ENCODE data around the gene UMAD1.

Gene UMAD1

DNA sequence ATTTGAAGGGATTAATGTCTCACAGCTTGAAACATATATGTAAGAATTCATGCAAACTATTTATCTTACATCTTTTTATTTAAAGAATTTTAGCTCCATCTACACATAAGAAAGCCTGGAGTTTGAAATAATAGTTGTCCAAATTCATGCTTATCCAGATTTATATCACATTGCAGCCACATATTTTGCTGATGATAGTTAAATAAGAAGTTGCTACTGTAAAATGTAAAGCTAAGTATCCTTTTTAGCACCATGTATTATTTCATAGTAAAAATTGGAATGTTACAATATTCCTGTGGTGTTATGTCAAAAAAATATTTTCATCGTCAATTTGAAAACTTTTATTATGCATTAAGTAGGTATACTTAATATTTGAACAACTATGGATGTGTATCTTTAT lies 27.3 kb upstream of the UMAD1 start:
- no peak overlapping the region for H3K9ac ChIP-seq (ENCODE audit: low read depth, low read length, poor library complexity, severe bottlenecking)
- H3K79me2 ChIP-seq (ENCODE audit: insufficient read depth, low read length), result no peaks in the 10 kb centered on the region
- no peak for TF ChIP-seq EZH2phosphoT487 (IDR thresholded peaks at IDR 0.05; ENCODE audit: borderline replicate concordance)
- TF ChIP-seq, protein P1, sequence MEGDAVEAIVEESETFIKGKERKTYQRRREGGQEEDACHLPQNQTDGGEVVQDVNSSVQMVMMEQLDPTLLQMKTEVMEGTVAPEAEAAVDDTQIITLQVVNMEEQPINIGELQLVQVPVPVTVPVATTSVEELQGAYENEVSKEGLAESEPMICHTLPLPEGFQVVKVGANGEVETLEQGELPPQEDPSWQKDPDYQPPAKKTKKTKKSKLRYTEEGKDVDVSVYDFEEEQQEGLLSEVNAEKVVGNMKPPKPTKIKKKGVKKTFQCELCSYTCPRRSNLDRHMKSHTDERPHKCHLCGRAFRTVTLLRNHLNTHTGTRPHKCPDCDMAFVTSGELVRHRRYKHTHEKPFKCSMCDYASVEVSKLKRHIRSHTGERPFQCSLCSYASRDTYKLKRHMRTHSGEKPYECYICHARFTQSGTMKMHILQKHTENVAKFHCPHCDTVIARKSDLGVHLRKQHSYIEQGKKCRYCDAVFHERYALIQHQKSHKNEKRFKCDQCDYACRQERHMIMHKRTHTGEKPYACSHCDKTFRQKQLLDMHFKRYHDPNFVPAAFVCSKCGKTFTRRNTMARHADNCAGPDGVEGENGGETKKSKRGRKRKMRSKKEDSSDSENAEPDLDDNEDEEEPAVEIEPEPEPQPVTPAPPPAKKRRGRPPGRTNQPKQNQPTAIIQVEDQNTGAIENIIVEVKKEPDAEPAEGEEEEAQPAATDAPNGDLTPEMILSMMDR (conservative IDR thresholded peaks at IDR 0.05; ENCODE audit: low read length), result no peak
- 0 out of 2 replicates have a peak, but pooled peaks cover 4% of the 10 kb centered on the region for H3K36me3 ChIP-seq (ENCODE audit: insufficient read depth, low read length)
- no peak overlapping the region for H2AFZ ChIP-seq (ENCODE audit: low read length)
- H3K4me1 ChIP-seq (ENCODE audit: insufficient read depth, low read length, poor library complexity, severe bottlenecking), result no peaks in the 10 kb centered on the region
- H4K20me1 ChIP-seq (ENCODE audit: insufficient read depth, low read length, poor library complexity, severe bottlenecking), result no peaks in the 10 kb centered on the region
- no peaks in the 10 kb centered on the region for H3K9me3 ChIP-seq (ENCODE audit: insufficient read depth, low read depth, low read length)
- no peak overlapping the region for H3K4me3 ChIP-seq (ENCODE audit: low read length, poor library complexity, severe bottlenecking)
- no peaks in the 10 kb centered on the region for H3K9me2 ChIP-seq (replicated peaks; ENCODE audit: low read depth, low read length)
- H3F3A ChIP-seq (ENCODE audit: low read depth), result no peaks in the 10 kb centered on the region
- H3K4me2 ChIP-seq (ENCODE audit: low read depth, low read length, poor library complexity, severe bottlenecking), result no peak overlapping the region
- no peaks in the 10 kb centered on the region for H3K27me3 ChIP-seq (ENCODE audit: insufficient read depth, low read length, poor library complexity, severe bottlenecking)

DNA sequence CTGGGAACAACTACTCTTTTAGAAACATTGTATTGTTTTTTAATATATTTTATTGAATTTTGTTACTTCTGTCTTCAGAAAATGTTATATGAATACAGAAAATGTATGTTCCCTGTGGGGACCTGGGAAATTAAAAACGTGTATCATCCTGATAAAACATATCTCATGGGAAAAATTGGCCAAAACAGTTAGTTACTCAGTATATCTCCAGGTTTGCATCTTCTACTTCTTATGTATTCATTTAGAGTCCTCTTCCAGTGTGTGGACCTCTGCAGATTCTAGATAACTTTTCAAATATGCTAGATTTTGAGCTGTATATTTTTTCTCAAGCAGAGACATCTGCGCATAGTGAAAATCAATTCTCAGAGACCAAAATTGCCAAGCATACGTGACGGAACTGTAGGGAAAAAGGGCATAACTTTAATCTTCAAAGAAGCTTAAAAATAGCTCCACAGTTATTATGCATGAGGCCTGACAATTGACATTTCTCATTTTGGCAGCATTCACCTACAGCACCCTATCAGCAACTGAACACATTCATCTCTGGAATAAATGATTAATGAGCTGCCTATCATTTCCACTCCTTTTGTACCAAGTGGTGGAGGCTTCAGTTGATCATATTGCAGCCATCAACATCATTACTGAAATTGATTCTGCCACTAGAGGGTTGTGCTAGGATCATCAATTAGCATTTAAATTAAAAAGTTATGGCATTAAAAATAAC lies 26.4 kb upstream of the UMAD1 start:
- TF ChIP-seq, protein P1 (conservative IDR thresholded peaks at IDR 0.05; ENCODE audit: low read length), result no peak
- TF ChIP-seq EZH2phosphoT487 (IDR thresholded peaks at IDR 0.05; ENCODE audit: borderline replicate concordance), result no peak
- no peaks in the 10 kb centered on the region for H3K9me3 ChIP-seq (ENCODE audit: insufficient read depth, low read depth, low read length)

DNA sequence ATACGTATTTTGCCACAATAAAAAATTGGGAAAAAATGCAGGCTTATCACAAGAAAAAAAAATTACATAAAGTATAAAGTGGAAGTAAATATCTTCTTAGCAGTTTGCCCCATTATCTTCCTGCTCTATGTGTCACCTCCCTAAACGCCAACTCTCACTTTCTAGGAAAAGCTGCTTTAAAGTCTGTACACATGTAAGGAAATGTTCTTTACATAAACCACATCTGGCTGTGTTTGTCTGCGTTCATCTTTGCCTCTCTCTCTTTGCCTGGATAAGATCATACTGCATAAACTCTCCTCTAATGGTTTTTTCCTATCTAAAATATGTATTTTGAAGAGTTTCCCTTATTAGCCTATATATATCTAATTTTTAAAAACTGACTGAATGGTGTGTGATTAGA lies 23.0 kb upstream of the UMAD1 start:
- no peaks in the 10 kb centered on the region for H3K4me1 ChIP-seq (ENCODE audit: insufficient read depth, low read length, poor library complexity, severe bottlenecking)
- no peak overlapping the region for H2AFZ ChIP-seq (ENCODE audit: low read length)
- H3F3A ChIP-seq (ENCODE audit: low read depth), result no peaks in the 10 kb centered on the region
- H3K36me3 ChIP-seq (ENCODE audit: insufficient read depth, low read length), result no peaks in the 10 kb centered on the region
- no peak overlapping the region for H3K4me2 ChIP-seq (ENCODE audit: low read depth, low read length, poor library complexity, severe bottlenecking)
- no peaks in the 10 kb centered on the region for H3K9me2 ChIP-seq (replicated peaks; ENCODE audit: low read depth, low read length)
- no peak overlapping the region for H3K9ac ChIP-seq (ENCODE audit: low read depth, low read length, poor library complexity, severe bottlenecking)
- no peaks in the 10 kb centered on the region for H3K27me3 ChIP-seq (ENCODE audit: insufficient read depth, low read length, poor library complexity, severe bottlenecking)
- TF ChIP-seq, protein P1 (conservative IDR thresholded peaks at IDR 0.05; ENCODE audit: low read length), result no peak
- no peak for TF ChIP-seq EZH2phosphoT487 (IDR thresholded peaks at IDR 0.05; ENCODE audit: borderline replicate concordance)
- no peaks in the 10 kb centered on the region for H3K9me3 ChIP-seq (ENCODE audit: insufficient read depth, low read depth, low read length)
- H3K4me3 ChIP-seq (ENCODE audit: low read length, poor library complexity, severe bottlenecking), result no peak overlapping the region
- no peaks in the 10 kb centered on the region for H4K20me1 ChIP-seq (ENCODE audit: insufficient read depth, low read length, poor library complexity, severe bottlenecking)
- H3K79me2 ChIP-seq (ENCODE audit: insufficient read depth, low read length), result no peaks in the 10 kb centered on the region

More for the DNA sequence above, 26.4 kb upstream of the UMAD1 start:
- Histone ChIP-seq H4K20me1 (ENCODE audit: insufficient read depth, low read length, poor library complexity, severe bottlenecking) (no peaks in the 10 kb centered on the region), H3K27me3 (ENCODE audit: insufficient read depth, low read length, poor library complexity, severe bottlenecking) (no peaks in the 10 kb centered on the region), H2AFZ (ENCODE audit: low read length) (no peak overlapping the region), H3K4me2 (ENCODE audit: low read depth, low read length, poor library complexity, severe bottlenecking) (no peak overlapping the region), H3K4me3 (ENCODE audit: low read length, poor library complexity, severe bottlenecking) (no peak overlapping the region), H3K79me2 (ENCODE audit: insufficient read depth, low read length) (no peaks in the 10 kb centered on the region), H3K9me2 (replicated peaks; ENCODE audit: low read depth, low read length) (no peaks in the 10 kb centered on the region), H3K36me3 (ENCODE audit: insufficient read depth, low read length) (no peaks in the 10 kb centered on the region), H3F3A (ENCODE audit: low read depth) (no peaks in the 10 kb centered on the region), H3K9ac (ENCODE audit: low read depth, low read length, poor library complexity, severe bottlenecking) (no peak overlapping the region), H3K4me1 (ENCODE audit: insufficient read depth, low read length, poor library complexity, severe bottlenecking) (no peaks in the 10 kb centered on the region)
